Choroid plexus epithelial cell (primary cell): ENCODE data around the gene RUNX3.

Source experiments
- DNase-seq: peaks from one replicate; pipeline ENCODE4 v3.0.0-alpha.2; 2010; ENCODE audit warnings: low read depth
- H3K4me3 ChIP-seq: 2 replicates; pipeline ENCODE4 v1.5.1; 2011; ENCODE audit warnings: low read depth, mild to moderate bottlenecking, control low read depth, low read length, moderate library complexity
- TF ChIP-seq, protein P1 (sequence below): conservative IDR thresholded peaks from 2 replicates; pipeline ENCODE4 v1.5.1; 2011; ENCODE audit warnings: low read depth, mild to moderate bottlenecking, control low read depth, inconsistent platforms, low read length, moderate library complexity

The RUNX3 gene

GRCh38 chr1:24905979-24906720 lies 23.9 kb downstream of the RUNX3 start:
- no peak for DNase-seq
- no peak overlapping the region for H3K4me3 ChIP-seq
- TF ChIP-seq, protein P1, sequence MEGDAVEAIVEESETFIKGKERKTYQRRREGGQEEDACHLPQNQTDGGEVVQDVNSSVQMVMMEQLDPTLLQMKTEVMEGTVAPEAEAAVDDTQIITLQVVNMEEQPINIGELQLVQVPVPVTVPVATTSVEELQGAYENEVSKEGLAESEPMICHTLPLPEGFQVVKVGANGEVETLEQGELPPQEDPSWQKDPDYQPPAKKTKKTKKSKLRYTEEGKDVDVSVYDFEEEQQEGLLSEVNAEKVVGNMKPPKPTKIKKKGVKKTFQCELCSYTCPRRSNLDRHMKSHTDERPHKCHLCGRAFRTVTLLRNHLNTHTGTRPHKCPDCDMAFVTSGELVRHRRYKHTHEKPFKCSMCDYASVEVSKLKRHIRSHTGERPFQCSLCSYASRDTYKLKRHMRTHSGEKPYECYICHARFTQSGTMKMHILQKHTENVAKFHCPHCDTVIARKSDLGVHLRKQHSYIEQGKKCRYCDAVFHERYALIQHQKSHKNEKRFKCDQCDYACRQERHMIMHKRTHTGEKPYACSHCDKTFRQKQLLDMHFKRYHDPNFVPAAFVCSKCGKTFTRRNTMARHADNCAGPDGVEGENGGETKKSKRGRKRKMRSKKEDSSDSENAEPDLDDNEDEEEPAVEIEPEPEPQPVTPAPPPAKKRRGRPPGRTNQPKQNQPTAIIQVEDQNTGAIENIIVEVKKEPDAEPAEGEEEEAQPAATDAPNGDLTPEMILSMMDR, result no peak

GRCh38 chr1:24905355-24905978 lies 24.6 kb downstream of the RUNX3 start:
- no peak overlapping the region for H3K4me3 ChIP-seq
- TF ChIP-seq, protein P1, result no peak
- DNase-seq, result no peak

GRCh38 chr1:24904731-24905354 lies 25.2 kb downstream of the RUNX3 start:
- TF ChIP-seq, protein P1, result no peak
- DNase-seq, result no peak
- no peak overlapping the region for H3K4me3 ChIP-seq

DNA sequence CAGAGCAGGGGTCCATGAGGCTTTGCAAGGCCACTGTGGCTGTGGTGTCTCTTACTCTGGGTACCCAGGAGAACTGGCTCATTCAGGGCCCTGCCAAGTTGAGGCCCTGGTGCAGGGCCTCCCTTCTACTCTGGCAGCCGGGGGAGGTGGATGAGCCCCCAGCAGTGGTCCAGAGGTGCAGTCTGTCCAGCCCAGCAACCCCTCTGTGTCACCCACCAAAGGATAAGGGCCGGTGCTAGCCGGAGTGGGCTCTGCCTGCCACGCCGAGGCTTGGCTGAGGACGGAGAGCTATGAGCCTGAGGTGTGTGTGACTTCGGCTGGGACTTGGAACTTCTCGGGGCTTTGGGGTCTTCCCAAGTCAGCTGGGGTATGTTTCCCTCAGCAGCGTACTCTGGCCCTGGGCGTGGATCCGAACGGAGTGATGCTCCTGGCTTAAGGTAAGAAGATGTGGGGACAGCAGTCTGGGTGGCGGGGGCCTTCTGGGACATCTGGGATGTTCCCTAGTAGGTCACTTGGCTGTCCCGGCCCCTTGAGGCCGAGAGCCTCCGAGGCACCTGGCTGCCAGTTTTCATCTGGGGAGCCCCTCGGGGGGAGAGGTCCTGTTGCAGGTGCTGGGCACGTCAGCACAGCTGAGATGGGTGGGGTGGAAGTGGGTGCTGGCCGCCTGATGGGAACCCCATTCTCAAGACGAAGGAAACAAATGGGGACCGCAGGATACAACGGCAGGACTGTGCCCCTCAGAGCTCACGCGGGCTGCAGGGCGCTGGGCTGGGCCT lies 25.9 kb downstream of the RUNX3 start:
- DNase-seq, result no peak
- H3K4me3 ChIP-seq, result no peak overlapping the region
- TF ChIP-seq, protein P1, result no peak

GRCh38 chr1:24903560-24903954 lies 26.5 kb downstream of the RUNX3 start:
- TF ChIP-seq, protein P1, result no peak

DNA sequence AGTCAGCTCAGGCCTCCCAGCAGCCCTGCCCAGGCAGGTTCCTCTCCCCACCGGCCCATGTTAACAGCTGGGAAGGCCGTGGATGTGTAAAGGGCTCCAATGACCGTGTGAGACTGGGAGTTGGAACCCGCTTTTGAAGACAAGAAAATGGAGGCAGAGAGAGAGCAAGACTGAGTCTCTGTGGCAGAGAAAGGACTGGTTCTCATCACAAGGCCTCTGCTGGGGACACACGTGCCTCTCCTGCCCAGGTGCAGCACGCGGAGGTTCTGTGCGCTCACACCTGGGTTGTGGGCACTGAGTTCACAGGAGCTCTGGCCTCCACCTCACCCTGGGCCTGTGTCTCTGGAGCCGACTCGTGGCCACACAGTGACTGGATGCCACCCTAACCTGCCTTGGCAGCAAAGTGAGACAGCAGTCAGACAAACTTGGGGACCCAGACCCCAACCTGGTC lies 27.0 kb downstream of the RUNX3 start:
- TF ChIP-seq, protein P1, result no peak
- H3K4me3 ChIP-seq, result no peak overlapping the region
- DNase-seq, result no peak

More at GRCh38 chr1:24903560-24903954, 26.5 kb downstream of the RUNX3 start:
- H3K4me3 ChIP-seq, result no peak overlapping the region
- no peak for DNase-seq
